ENCODE measurements around the gene FRMD6. TPM values are rescaled to one million over a fixed set of nuclear protein-coding genes. Genes with fewer than 3 reads are reported as not detected.

FRMD6 gene
- total and polyA plus RNA-seq, 10 of the 15 experiments (the other 5 are each of a cell fraction or from before 2014, with no cell fraction given): 0.86 to 7.8 (median 3.3) TPM

DNA sequence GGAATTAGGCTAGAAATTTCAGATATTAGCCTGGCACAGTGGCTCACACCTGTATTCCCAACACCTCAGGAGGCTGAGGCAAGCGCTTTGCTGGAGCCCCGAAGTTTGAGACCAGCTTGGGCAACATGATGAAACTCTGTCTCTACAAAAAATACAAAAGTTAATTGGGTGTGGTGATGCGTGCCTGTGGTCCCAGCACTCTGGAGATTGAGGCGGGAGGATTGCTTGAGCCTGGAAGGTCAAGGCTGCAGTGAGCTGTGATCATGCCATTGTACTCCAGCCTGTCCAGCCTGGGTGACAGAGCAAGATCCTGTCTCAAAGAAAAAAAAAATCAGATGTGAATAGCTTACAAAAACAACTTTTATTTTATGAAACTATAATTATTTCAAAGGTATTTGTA is 15.1 kb downstream of the FRMD6 start:
- ATAC-seq (no peak), FAIRE-seq (no peak), DNase-seq (ENCODE audit: low read depth, low spot score) (no peak)
- WGBS (ENCODE audit: insufficient coverage, insufficient replicate concordance, low lambda C conversion rate, missing lambda C conversion rate): 71% methylated on average over 4 of the region's 4 CpGs
- Histone ChIP-seq H3K27ac (ENCODE audit: control insufficient read depth, insufficient read depth) (no peak overlapping the region), H2AFZ (ENCODE audit: control insufficient read depth, low read depth, low read length) (no peak overlapping the region), H3K4me3 (no peak overlapping the region), H3K9me3 (replicated peaks; ENCODE audit: control insufficient read depth, insufficient read depth, low read length) (no peaks in the 10 kb centered on the region), H4K20me1 (ENCODE audit: control insufficient read depth, insufficient read depth) (no peaks in the 10 kb centered on the region), H3K4me1 (ENCODE audit: control insufficient read depth, insufficient read depth, low read length) (no peaks in the 10 kb centered on the region), H3K4me2 (ENCODE audit: control insufficient read depth, insufficient read depth) (no peak overlapping the region), H3K36me3 (ENCODE audit: control insufficient read depth in 2 of 2, insufficient read depth in 2 of 2, low read length in 1 of 2) (no peaks in the 10 kb centered on the region), H3K79me2 (ENCODE audit: control insufficient read depth, insufficient read depth, low read length) (no peaks in the 10 kb centered on the region), H3K27me3 (replicated peaks in 1 of 2; ENCODE audit: control insufficient read depth in 2 of 2, insufficient read depth in 2 of 2, low read length in 1 of 2) (no peaks in the 10 kb centered on the region; a peak in 1 of 4 replicates), H3K9ac (ENCODE audit: control insufficient read depth, insufficient read depth, low read length) (no peak overlapping the region)
- BruUV-seq (replicated peaks): no TSS peak
- TF ChIP-seq, protein P1, sequence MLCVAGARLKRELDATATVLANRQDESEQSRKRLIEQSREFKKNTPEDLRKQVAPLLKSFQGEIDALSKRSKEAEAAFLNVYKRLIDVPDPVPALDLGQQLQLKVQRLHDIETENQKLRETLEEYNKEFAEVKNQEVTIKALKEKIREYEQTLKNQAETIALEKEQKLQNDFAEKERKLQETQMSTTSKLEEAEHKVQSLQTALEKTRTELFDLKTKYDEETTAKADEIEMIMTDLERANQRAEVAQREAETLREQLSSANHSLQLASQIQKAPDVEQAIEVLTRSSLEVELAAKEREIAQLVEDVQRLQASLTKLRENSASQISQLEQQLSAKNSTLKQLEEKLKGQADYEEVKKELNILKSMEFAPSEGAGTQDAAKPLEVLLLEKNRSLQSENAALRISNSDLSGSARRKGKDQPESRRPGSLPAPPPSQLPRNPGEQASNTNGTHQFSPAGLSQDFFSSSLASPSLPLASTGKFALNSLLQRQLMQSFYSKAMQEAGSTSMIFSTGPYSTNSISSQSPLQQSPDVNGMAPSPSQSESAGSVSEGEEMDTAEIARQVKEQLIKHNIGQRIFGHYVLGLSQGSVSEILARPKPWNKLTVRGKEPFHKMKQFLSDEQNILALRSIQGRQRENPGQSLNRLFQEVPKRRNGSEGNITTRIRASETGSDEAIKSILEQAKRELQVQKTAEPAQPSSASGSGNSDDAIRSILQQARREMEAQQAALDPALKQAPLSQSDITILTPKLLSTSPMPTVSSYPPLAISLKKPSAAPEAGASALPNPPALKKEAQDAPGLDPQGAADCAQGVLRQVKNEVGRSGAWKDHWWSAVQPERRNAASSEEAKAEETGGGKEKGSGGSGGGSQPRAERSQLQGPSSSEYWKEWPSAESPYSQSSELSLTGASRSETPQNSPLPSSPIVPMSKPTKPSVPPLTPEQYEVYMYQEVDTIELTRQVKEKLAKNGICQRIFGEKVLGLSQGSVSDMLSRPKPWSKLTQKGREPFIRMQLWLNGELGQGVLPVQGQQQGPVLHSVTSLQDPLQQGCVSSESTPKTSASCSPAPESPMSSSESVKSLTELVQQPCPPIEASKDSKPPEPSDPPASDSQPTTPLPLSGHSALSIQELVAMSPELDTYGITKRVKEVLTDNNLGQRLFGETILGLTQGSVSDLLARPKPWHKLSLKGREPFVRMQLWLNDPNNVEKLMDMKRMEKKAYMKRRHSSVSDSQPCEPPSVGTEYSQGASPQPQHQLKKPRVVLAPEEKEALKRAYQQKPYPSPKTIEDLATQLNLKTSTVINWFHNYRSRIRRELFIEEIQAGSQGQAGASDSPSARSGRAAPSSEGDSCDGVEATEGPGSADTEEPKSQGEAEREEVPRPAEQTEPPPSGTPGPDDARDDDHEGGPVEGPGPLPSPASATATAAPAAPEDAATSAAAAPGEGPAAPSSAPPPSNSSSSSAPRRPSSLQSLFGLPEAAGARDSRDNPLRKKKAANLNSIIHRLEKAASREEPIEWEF (IDR thresholded peaks at IDR 0.05; ENCODE audit: insufficient replicate concordance, low read depth, low read length): no peak
- no peak for TF ChIP-seq SMAD5 (IDR thresholded peaks at IDR 0.05; ENCODE audit: low read depth)
- no peak for TF ChIP-seq MYB (IDR thresholded peaks at IDR 0.05; ENCODE audit: borderline replicate concordance, low read depth, low read length)
- no peak for TF ChIP-seq PAX8 (IDR thresholded peaks at IDR 0.05)
- TF ChIP-seq FOXK2 (IDR thresholded peaks at IDR 0.05): no peak
- TF ChIP-seq, protein P2, sequence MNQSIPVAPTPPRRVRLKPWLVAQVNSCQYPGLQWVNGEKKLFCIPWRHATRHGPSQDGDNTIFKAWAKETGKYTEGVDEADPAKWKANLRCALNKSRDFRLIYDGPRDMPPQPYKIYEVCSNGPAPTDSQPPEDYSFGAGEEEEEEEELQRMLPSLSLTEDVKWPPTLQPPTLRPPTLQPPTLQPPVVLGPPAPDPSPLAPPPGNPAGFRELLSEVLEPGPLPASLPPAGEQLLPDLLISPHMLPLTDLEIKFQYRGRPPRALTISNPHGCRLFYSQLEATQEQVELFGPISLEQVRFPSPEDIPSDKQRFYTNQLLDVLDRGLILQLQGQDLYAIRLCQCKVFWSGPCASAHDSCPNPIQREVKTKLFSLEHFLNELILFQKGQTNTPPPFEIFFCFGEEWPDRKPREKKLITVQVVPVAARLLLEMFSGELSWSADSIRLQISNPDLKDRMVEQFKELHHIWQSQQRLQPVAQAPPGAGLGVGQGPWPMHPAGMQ (IDR thresholded peaks at IDR 0.05; ENCODE audit: borderline replicate concordance): no peak
- TF ChIP-seq STAT3 (IDR thresholded peaks at IDR 0.05; ENCODE audit: low read depth, low read length): no peak
- no peak for TF ChIP-seq ZBED1 (IDR thresholded peaks at IDR 0.05; ENCODE audit: borderline replicate concordance)
- TF ChIP-seq, protein P3, sequence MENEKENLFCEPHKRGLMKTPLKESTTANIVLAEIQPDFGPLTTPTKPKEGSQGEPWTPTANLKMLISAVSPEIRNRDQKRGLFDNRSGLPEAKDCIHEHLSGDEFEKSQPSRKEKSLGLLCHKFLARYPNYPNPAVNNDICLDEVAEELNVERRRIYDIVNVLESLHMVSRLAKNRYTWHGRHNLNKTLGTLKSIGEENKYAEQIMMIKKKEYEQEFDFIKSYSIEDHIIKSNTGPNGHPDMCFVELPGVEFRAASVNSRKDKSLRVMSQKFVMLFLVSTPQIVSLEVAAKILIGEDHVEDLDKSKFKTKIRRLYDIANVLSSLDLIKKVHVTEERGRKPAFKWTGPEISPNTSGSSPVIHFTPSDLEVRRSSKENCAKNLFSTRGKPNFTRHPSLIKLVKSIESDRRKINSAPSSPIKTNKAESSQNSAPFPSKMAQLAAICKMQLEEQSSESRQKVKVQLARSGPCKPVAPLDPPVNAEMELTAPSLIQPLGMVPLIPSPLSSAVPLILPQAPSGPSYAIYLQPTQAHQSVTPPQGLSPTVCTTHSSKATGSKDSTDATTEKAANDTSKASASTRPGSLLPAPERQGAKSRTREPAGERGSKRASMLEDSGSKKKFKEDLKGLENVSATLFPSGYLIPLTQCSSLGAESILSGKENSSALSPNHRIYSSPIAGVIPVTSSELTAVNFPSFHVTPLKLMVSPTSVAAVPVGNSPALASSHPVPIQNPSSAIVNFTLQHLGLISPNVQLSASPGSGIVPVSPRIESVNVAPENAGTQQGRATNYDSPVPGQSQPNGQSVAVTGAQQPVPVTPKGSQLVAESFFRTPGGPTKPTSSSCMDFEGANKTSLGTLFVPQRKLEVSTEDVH (IDR thresholded peaks at IDR 0.05; ENCODE audit: low read depth, partially characterized antibody): no peak
- TF ChIP-seq PML (IDR thresholded peaks at IDR 0.05; ENCODE audit: low read length): no peak
- no peak for TF ChIP-seq HDGF (IDR thresholded peaks at IDR 0.05)
- no peak for TF ChIP-seq TAF1 (IDR thresholded peaks at IDR 0.05; ENCODE audit: borderline replicate concordance, low read depth, low read length)
- TF ChIP-seq, protein P4, sequence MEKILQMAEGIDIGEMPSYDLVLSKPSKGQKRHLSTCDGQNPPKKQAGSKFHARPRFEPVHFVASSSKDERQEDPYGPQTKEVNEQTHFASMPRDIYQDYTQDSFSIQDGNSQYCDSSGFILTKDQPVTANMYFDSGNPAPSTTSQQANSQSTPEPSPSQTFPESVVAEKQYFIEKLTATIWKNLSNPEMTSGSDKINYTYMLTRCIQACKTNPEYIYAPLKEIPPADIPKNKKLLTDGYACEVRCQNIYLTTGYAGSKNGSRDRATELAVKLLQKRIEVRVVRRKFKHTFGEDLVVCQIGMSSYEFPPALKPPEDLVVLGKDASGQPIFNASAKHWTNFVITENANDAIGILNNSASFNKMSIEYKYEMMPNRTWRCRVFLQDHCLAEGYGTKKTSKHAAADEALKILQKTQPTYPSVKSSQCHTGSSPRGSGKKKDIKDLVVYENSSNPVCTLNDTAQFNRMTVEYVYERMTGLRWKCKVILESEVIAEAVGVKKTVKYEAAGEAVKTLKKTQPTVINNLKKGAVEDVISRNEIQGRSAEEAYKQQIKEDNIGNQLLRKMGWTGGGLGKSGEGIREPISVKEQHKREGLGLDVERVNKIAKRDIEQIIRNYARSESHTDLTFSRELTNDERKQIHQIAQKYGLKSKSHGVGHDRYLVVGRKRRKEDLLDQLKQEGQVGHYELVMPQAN (conservative IDR thresholded peaks at IDR 0.05): no peak
- no peak for TF ChIP-seq YY1 (IDR thresholded peaks at IDR 0.05; ENCODE audit: low read depth, low read length)
- no peak for TF ChIP-seq SP1 (IDR thresholded peaks at IDR 0.05; ENCODE audit: low read depth, low read length)
- no peak for TF ChIP-seq ZNF384 (IDR thresholded peaks at IDR 0.05; ENCODE audit: borderline replicate concordance, low read depth, low read length)
- ChIA-PET RAD21 (ENCODE audit: unreplicated experiment) (no interaction called here), SMC1A (ENCODE audit: uncharacterized antibody, unreplicated experiment) (no interaction called here), CTCF (no interaction called here), POLR2A (no interaction called here)
- in situ Hi-C loops (cut with MboI) (no loop called here), intact Hi-C loops (cut with micrococcal nuclease; ENCODE audit: unreplicated experiment) (no loop called here)
